ENCODE measurements around the gene C1orf198. TPM values are rescaled to one million over a fixed set of nuclear protein-coding genes. Genes with fewer than 3 reads are reported as not detected.

Gene C1orf198
- total RNA-seq, 1 donor from 2014 or later: 48.5 TPM

DNA sequence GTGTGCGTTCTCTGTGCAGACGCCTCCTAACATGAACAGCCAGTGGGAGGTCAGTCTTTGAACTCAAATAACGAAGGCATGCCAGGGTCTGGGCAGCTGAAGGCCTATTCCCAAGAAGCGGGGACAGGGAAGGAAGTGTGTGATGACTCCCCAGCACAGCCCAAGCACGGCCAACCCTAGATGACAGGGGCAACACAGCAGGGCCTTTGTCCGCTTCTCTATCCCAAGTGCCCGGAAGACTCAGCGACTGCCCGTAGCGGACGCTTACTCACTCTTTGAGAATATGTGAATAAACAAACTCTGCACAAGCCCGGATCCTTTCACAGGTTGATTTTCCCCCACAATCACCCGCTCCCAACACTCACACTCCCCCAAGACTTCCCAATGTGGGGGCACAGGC lies 11.2 kb downstream of the C1orf198 start:
- Histone ChIP-seq H3K9ac (no peak overlapping the region), H3K9me3 (ENCODE audit: low read depth) (no peaks in the 10 kb centered on the region), H3K79me2 (ENCODE audit: low read depth) (peaks cover 67% of the 10 kb centered on the region), H2AFZ (replicated peaks) (no peak overlapping the region), H3K4me1 (peaks cover 46% of the 10 kb centered on the region), H3F3A (ENCODE audit: low read depth) (peaks cover 8% of the 10 kb centered on the region), H3K27ac (no peak overlapping the region), H3K4me3 (no peak overlapping the region), H3K27me3 (no peaks in the 10 kb centered on the region), H3K4me2 (no peak overlapping the region), H3K36me3 (peaks cover 3% of the 10 kb centered on the region), H4K20me1 (ENCODE audit: low read depth) (peaks cover 32% of the 10 kb centered on the region)
- H3K27me3 Mint-ChIP-seq (ENCODE audit: insufficient read depth, low read depth): peaks cover 8% of the 10 kb centered on the region
- H3K36me3 Mint-ChIP-seq: peaks cover 68% of the 10 kb centered on the region
- TF ChIP-seq, protein P1, sequence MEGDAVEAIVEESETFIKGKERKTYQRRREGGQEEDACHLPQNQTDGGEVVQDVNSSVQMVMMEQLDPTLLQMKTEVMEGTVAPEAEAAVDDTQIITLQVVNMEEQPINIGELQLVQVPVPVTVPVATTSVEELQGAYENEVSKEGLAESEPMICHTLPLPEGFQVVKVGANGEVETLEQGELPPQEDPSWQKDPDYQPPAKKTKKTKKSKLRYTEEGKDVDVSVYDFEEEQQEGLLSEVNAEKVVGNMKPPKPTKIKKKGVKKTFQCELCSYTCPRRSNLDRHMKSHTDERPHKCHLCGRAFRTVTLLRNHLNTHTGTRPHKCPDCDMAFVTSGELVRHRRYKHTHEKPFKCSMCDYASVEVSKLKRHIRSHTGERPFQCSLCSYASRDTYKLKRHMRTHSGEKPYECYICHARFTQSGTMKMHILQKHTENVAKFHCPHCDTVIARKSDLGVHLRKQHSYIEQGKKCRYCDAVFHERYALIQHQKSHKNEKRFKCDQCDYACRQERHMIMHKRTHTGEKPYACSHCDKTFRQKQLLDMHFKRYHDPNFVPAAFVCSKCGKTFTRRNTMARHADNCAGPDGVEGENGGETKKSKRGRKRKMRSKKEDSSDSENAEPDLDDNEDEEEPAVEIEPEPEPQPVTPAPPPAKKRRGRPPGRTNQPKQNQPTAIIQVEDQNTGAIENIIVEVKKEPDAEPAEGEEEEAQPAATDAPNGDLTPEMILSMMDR (IDR thresholded peaks at IDR 0.05): no peak
- TF ChIP-seq EZH2 (IDR thresholded peaks at IDR 0.05): no peak
- TF ChIP-seq EZH2phosphoT487 (IDR thresholded peaks at IDR 0.05): no peak
- H3K4me3 Mint-ChIP-seq: no peak overlapping the region
- H3K27ac Mint-ChIP-seq: peak overlapping the region; percentile 88
- peaks cover 7% of the 10 kb centered on the region for H3K9me3 Mint-ChIP-seq
- no peak for DNase-seq (ENCODE audit: low spot score)
- peaks cover 44% of the 10 kb centered on the region for H3K4me1 Mint-ChIP-seq

DNA sequence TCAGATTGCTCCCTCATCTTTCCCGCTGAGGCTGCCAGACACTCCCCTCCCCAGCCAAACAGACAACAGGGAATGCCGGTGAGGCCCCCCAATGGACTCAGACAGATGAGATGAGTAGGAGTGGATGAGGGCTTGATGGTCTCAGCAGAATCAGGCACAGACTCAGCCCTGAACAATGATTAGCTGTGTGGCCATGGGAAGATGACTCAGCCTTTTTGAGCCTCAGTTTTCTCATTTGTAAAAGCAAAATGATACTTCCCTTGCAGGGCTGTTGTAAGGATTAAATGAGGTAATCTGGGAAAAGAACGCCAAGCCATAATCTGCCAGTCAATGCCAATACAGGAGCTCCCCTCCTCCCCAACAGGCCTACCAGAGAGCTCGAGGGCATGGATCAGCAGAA lies 12.4 kb downstream of the C1orf198 start:
- Histone ChIP-seq H3K4me1 (peaks cover 57% of the 10 kb centered on the region), H3K27ac (no peak overlapping the region), H3K79me2 (ENCODE audit: low read depth) (peaks cover 55% of the 10 kb centered on the region), H3K4me3 (no peak overlapping the region), H2AFZ (replicated peaks) (no peak overlapping the region), H3K27me3 (no peaks in the 10 kb centered on the region), H3K9ac (no peak overlapping the region), H3F3A (ENCODE audit: low read depth) (peaks cover 8% of the 10 kb centered on the region), H3K4me2 (peak overlapping the region; percentile 55), H3K36me3 (peaks cover 3% of the 10 kb centered on the region), H4K20me1 (ENCODE audit: low read depth) (peaks cover 43% of the 10 kb centered on the region), H3K9me3 (ENCODE audit: low read depth) (no peaks in the 10 kb centered on the region)
- Mint-ChIP-seq H3K36me3 (peaks cover 64% of the 10 kb centered on the region), H3K9me3 (peaks cover 3% of the 10 kb centered on the region), H3K4me3 (no peak overlapping the region), H3K27ac (no peak overlapping the region), H3K27me3 (ENCODE audit: insufficient read depth, low read depth) (peaks cover 5% of the 10 kb centered on the region), H3K4me1 (peaks cover 51% of the 10 kb centered on the region)
- DNase-seq (ENCODE audit: low spot score): no peak
- TF ChIP-seq EZH2 (IDR thresholded peaks at IDR 0.05) (no peak), EZH2phosphoT487 (IDR thresholded peaks at IDR 0.05) (no peak)
- TF ChIP-seq, protein P1 (IDR thresholded peaks at IDR 0.05): no peak

DNA sequence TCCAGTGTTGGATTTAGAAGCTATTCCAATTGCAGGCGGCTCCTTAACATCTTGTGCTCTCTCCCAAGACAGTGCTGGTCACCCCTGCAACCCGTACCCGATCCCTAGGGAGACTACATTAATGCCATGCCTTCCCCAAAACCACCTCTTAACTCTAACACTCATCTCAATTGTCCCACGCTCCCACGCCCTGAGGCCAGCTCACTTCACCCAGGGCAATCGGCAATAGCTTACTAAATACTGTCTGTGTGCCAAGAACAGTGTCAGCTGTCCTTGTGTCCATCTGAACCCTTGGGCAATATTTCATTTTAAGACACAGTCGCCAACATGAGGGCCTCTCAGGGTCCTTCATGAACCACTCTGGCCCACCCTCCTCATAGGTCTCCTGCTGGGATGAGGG lies 13.9 kb downstream of the C1orf198 start:
- H3K27ac Mint-ChIP-seq: no peak overlapping the region
- H3K9me3 Mint-ChIP-seq: peaks cover 3% of the 10 kb centered on the region
- peaks cover 45% of the 10 kb centered on the region for H3K79me2 ChIP-seq (ENCODE audit: low read depth)
- H3K4me1 Mint-ChIP-seq: peaks cover 58% of the 10 kb centered on the region
- no peak overlapping the region for H3K27ac ChIP-seq
- H3K9ac ChIP-seq: no peak overlapping the region
- H3K27me3 ChIP-seq: no peaks in the 10 kb centered on the region
- peaks cover 53% of the 10 kb centered on the region for H3K4me1 ChIP-seq
- no peak overlapping the region for H3K4me2 ChIP-seq
- TF ChIP-seq EZH2 (IDR thresholded peaks at IDR 0.05) (no peak), EZH2phosphoT487 (IDR thresholded peaks at IDR 0.05) (no peak)
- TF ChIP-seq, protein P1 (IDR thresholded peaks at IDR 0.05): no peak
- DNase-seq (ENCODE audit: low spot score): no peak
- peaks cover 52% of the 10 kb centered on the region for H4K20me1 ChIP-seq (ENCODE audit: low read depth)
- no peak overlapping the region for H3K4me3 Mint-ChIP-seq
- H3K27me3 Mint-ChIP-seq (ENCODE audit: insufficient read depth, low read depth): peaks cover 5% of the 10 kb centered on the region
- peaks cover under 1% of the 10 kb centered on the region for H3F3A ChIP-seq (ENCODE audit: low read depth)
- no peaks in the 10 kb centered on the region for H3K9me3 ChIP-seq (ENCODE audit: low read depth)
- peaks cover 59% of the 10 kb centered on the region for H3K36me3 Mint-ChIP-seq
- H3K4me3 ChIP-seq: no peak overlapping the region
- H3K36me3 ChIP-seq: peaks cover 3% of the 10 kb centered on the region
- H2AFZ ChIP-seq (replicated peaks): no peak overlapping the region

All from neural progenitor cell (in vitro differentiated cells).